Heart right ventricle (tissue), 16 donors: ENCODE results near the gene NR5A1. TPM values are rescaled to one million over a fixed set of nuclear protein-coding genes. Genes with fewer than 3 reads are reported as not detected.

Experiments used
- ATAC-seq, 8 donors: fragments of 200-7000 bp; cut with Tn5 transposase; one replicate each; pipeline ENCODE4 v1.9.1; 2020; ENCODE audit warnings: mild to moderate bottlenecking in 8 of 8, moderate library complexity in 8 of 8, moderate number of reproducible peaks in 1 of 8
- DNase-seq, 2 donors: peaks; one replicate each; pipeline ENCODE4 v3.0.0-alpha.2; 2020
- H3K27ac ChIP-seq, 10 donors: fragments of 200-600 bp; sonication (generic) in 2 of 10; one replicate each; pipeline versions ENCODE4 v1.5.0 to v1.8.0; 2020 to 2022; ENCODE audit warnings: mild to moderate bottlenecking in 3 of 10
- H3K27me3 ChIP-seq, 7 donors: fragments of 200-600 bp; one replicate each; pipeline ENCODE4 v1.8.0; 2021 to 2022; ENCODE audit warnings: mild to moderate bottlenecking in 2 of 7
- H3K36me3 ChIP-seq, 9 donors: fragments of 200-600 bp; sonication (generic) in 1 of 9; one replicate each; pipeline versions ENCODE4 v1.5.0 to v1.8.0; 2020 to 2022; ENCODE audit warnings: mild to moderate bottlenecking in 2 of 9
- H3K4me1 ChIP-seq, 9 donors: fragments of 200-600 bp; sonication (generic) in 1 of 9; one replicate each; pipeline versions ENCODE4 v1.5.0 to v1.8.0; 2020 to 2022; ENCODE audit warnings: mild to moderate bottlenecking in 4 of 9
- H3K4me3 ChIP-seq, 10 donors: fragments of 200-600 bp; sonication (generic) in 2 of 10; one replicate each; pipeline versions ENCODE4 v1.5.0 to v1.8.0; 2020 to 2022; ENCODE audit warnings: mild to moderate bottlenecking in 7 of 10, moderate library complexity in 2 of 10
- H3K9me3 ChIP-seq, 11 donors: fragments of 200-600 bp in 10 of 11; sonication (generic) in 2 of 11; one replicate each; pipeline versions ENCODE4 v1.5.0 to v1.8.0; 2013 to 2022; ENCODE audit warnings: mild to moderate bottlenecking in 2 of 11, control low read depth in 1 of 11, moderate library complexity in 1 of 11
- WGBS, 2 donors: extraction: QIAGEN DNeasy Blood & Tissue Kit; methylation state at CpG; one replicate each; pipeline ENCODE4 v1.1.7; 2013; ENCODE audit warnings: inconsistent platforms in 1 of 2; 5-methylcytosine and 5-hydroxymethylcytosine counted together
- intact Hi-C, 10 donors: fragments of 100-400 bp; cut with DNase I; formaldehyde crosslinking; loops; one replicate each; pipeline versions ENCODE4 v1.11.1 to v1.14.2; 2022
- polyA plus RNA-seq, 2 donors: library from polyadenylated mRNA; stranded (reverse); fragments of 200-250 nt; gene quantifications; one replicate each; pipeline ENCODE4 v1.2.3, GENCODE V29; 2013
- total RNA-seq, 10 donors: library from RNA; stranded (reverse); fragmentation: NEBNext Ultra II Directional in 3 of 10; extraction: Animal tissue kit (Norgen Biotek cat#: 25700) in 3 of 10; gene quantifications; one replicate each; pipeline versions ENCODE4 v1.2.1 to v1.2.4, GENCODE V29; 2021 to 2023
- TF ChIP-seq, protein P1 (sequence below), 9 donors: fragments of 200-600 bp; sonication (generic) in 2 of 9; IDR thresholded peaks; one replicate each; pipeline versions ENCODE4 v1.5.0 to v1.8.0; 2021 to 2022; ENCODE audit warnings: antibody characterized with exemption in 9 of 9, mild to moderate bottlenecking in 5 of 9, moderate library complexity in 1 of 9
- donor health status: Arrhythmogenic right ventricular cardiomyopathy.
- donor health status: ischemic (EF 13 %, LVEDD 7.1; RV severe dilation, severe dysfunction).
- donor health status: healthy with polysubstance abuse.
- donor health status: DM: no; HTN: yes; CAD: no.
- donor health status: DM: no; HTN: no; CAD: no.
- donor health status: ischemic (EF 25% LVEDD 6.9; RV normal size, moderate dysfunction).
- donor health status: ischemic (EF 25% LVEDD 5.7; RV mildly dilated, moderate dysfunction).
- donor health status: healthy.
- donor health status: DM: yes; HTN: yes; CAD: no.
- donor health status: Ischemic cardiomyopathy.
- donor health status: ischemic (EF 35%, LVEDD 5.7; RV mildly dilated, moderate dysfunction).
- donor health status: nonischemic (EF 11% LVEDD 7.7; RV severe dilation, severe dysfunction).
- donor health status: DM: yes; HTN: yes; CAD: no.
- donor health status: PGD.
- donor health status: ischemic (EF 29% LVEDD 5.4; RV normal size, mild dysfunction).
- donor health status: nonischemic (EF 23%, LVEDD 6.1; RV moderate dilation, normal function).

NR5A1 gene
- total and polyA plus RNA-seq, 12 donors: 0.01 to 0.15 TPM; not detected in 10

DNA sequence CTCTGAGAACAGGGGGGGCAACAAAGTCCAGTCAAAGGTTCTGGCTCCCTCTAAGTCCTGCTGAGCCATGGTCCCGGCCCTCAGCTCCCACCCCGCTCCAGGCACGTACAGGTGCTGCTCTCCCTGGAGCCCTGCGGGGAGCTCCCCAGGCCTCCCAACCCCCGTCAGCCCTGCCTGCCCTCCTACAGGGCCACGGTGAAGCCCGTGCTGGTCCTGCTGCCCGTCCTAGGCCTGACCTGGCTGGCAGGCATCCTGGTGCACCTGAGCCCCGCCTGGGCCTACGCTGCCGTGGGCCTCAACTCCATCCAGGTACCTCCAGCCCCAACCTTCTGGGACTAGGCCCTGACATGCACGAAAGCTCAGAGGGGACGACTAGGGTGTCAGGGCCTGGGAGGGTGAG is 36.9 kb downstream of the NR5A1 start:
- H3K9me3 ChIP-seq: no peaks in the 10 kb centered on the region
- TF ChIP-seq, protein P1, sequence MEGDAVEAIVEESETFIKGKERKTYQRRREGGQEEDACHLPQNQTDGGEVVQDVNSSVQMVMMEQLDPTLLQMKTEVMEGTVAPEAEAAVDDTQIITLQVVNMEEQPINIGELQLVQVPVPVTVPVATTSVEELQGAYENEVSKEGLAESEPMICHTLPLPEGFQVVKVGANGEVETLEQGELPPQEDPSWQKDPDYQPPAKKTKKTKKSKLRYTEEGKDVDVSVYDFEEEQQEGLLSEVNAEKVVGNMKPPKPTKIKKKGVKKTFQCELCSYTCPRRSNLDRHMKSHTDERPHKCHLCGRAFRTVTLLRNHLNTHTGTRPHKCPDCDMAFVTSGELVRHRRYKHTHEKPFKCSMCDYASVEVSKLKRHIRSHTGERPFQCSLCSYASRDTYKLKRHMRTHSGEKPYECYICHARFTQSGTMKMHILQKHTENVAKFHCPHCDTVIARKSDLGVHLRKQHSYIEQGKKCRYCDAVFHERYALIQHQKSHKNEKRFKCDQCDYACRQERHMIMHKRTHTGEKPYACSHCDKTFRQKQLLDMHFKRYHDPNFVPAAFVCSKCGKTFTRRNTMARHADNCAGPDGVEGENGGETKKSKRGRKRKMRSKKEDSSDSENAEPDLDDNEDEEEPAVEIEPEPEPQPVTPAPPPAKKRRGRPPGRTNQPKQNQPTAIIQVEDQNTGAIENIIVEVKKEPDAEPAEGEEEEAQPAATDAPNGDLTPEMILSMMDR (IDR thresholded peaks at IDR 0.05): no peak
- no peaks in the 10 kb centered on the region for H3K36me3 ChIP-seq
- intact Hi-C loops: no loop called here
- peaks cover 0 to 41% (median 15%) of the 10 kb centered on the region in 7 donors for H3K27me3 ChIP-seq
- no peak for DNase-seq
- no peaks in the 10 kb centered on the region for H3K4me1 ChIP-seq
- H3K27ac ChIP-seq: no peak overlapping the region
- no peak overlapping the region for H3K4me3 ChIP-seq
- no peak for ATAC-seq
- 90% methylated on average over 13 of the region's 13 CpGs for WGBS, 2 donors

DNA sequence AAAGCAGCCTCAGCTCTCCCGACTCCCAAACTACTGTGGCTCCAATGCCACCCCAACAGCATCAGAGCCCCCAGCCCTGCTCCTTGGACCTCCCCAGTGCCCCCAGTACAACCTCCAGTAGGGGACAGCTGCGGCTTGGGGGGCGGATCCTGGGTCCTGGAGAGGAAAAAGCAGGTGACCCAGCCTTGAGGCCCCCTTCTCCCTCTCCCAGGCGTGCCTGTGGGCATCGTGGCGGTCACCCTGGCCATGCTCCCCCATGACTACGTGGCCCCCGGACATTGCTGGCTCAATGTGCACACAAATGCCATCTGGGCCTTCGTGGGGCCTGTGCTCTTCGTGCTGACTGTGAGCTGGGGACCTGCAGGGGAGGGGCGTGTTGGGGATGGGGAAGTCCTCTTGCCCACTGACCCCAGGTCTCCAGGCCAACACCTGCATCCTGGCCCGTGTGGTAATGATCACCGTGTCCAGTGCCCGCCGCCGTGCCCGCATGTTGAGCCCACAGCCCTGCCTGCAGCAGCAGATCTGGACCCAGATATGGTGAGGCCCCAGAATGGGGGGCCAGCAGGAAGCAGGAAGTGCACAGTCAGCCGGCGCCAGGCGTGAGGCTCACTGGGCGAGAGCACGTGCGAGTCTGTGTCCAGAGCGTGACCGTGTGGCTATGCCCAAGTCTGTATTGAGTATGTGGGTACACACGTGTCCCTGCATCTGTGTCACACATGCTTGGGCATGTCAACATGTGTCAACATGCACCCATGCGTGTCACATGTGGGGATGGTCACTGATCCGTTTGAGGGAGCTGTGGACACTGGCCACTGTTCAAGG is 38.0 kb downstream of the NR5A1 start:
- 82 to 85% methylated on average over 28 of the region's 28 CpGs for WGBS, 2 donors
- Histone ChIP-seq H3K27ac (no peak overlapping the region), H3K4me3 (no peak overlapping the region), H3K9me3 (no peaks in the 10 kb centered on the region), H3K27me3 (peaks cover 0 to 33% (median 7%) of the 10 kb centered on the region in 7 donors), H3K4me1 (no peaks in the 10 kb centered on the region), H3K36me3 (no peaks in the 10 kb centered on the region)
- TF ChIP-seq, protein P1 (IDR thresholded peaks at IDR 0.05): no peak
- ATAC-seq: no peak
- no peak for DNase-seq
- intact Hi-C loops: no loop called here

DNA sequence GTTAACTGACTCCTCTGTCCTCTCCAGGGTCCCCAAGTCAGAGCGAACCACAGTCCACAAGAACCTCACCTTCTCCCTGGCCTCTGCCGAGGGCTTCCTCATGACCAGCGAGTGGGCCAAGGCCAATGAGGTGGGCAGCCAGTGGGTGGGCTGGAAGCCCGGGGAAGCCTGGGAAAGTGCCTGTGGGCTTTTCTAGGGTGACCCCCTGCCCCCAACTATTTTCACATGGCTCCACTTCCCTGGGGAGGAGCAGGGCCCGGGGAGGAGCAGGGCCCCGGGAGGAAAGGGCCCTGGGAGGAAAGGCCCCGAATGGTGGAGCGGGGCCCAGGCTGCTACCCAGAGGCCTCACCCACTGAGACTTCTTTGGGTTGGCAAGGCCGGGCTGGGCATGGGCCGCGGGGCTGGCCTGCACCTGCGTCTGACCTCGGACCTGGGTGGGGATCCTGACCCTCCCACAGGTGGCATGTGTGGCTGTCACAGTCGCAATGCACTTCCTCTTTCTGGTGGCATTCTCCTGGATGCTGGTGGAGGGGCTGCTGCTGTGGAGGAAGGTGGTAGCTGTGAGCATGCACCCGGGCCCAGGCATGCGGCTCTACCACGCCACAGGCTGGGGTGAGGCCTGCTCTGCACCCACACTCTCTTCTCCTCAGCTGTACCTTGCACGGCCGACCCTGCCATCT is 39.0 kb downstream of the NR5A1 start:
- DNase-seq (no peak), ATAC-seq (no peak)
- TF ChIP-seq, protein P1 (IDR thresholded peaks at IDR 0.05): no peak
- Histone ChIP-seq H3K27me3 (peaks cover 0 to 32% (median 7%) of the 10 kb centered on the region in 7 donors), H3K9me3 (peaks cover 0 to 6% (median 0%) of the 10 kb centered on the region in 11 donors), H3K4me3 (no peak overlapping the region), H3K27ac (no peak overlapping the region), H3K36me3 (no peaks in the 10 kb centered on the region), H3K4me1 (no peaks in the 10 kb centered on the region)
- WGBS, 2 donors: 90 to 91% methylated on average over 19 of the region's 19 CpGs
- intact Hi-C loops: no loop called here

DNA sequence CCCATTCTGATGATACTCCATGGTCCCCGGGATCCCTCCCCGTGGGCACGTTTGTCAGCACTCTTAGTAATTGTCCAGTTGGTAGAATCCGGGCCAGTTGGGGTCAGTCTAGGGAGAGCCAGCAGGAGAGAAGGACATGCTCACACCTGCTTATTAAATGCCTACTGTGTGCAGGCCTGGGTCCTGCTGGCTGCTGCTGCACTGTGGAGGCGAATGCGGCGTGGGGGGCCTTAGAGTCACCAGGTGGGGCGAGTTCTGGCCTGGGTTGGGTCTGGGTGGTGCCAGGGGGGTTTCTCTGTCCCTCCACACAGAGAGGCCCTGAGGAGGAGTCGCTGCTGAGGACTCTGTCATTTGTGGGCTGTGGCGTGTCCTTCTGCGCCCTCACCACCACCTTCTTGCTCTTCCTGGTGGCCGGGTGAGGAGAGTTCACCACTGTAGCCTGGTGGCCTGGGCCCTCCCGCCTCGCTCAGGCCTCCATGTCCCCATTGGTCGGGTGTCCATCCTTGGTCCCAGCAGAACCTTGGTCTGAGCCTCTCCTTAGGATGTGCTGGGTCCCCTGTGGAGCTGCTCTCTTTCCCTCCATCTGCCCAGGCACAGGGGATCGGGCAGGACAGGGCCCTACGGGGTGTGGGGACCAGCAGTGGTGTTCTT is 39.7 kb downstream of the NR5A1 start:
- ATAC-seq (no peak), DNase-seq (no peak)
- no peaks in the 10 kb centered on the region for H3K36me3 ChIP-seq
- H3K27me3 ChIP-seq: peaks cover 0 to 32% (median 7%) of the 10 kb centered on the region in 7 donors
- 89 to 90% methylated on average over 17 of the region's 17 CpGs for WGBS, 2 donors
- TF ChIP-seq, protein P1 (IDR thresholded peaks at IDR 0.05): no peak
- peaks cover 0 to 9% (median 0%) of the 10 kb centered on the region in 11 donors for H3K9me3 ChIP-seq
- no peak overlapping the region for H3K4me3 ChIP-seq
- intact Hi-C loops: no loop called here
- H3K27ac ChIP-seq: no peak overlapping the region
- no peaks in the 10 kb centered on the region for H3K4me1 ChIP-seq
